Neutrophil (primary cell): ENCODE measurements around the gene CCDC80.

ENCODE experiments used
- H3K27ac ChIP-seq: fragments of 200-600 bp; sonication (generic); 2 replicates; pipeline ENCODE4 v1.5.1; 2016; ENCODE audit warnings: mild to moderate bottlenecking, moderate library complexity
- H3K27me3 ChIP-seq: fragments of 200-600 bp; sonication (generic); 2 replicates; pipeline ENCODE4 v1.6.0; 2016; ENCODE audit warnings: mild to moderate bottlenecking
- H3K36me3 ChIP-seq: fragments of 200-600 bp; sonication (generic); 2 replicates; pipeline ENCODE4 v1.5.1; 2017
- H3K4me1 ChIP-seq, 2 experiments: fragments of 200-600 bp in 1 of 2; sonication (generic) in 1 of 2; 1 replicate in 1 of 2; 2 replicates in 1 of 2; pipeline versions ENCODE4 v1.5.1 to v1.6.1; 2013 to 2016; ENCODE audit warnings: low read depth in 1 of 2, low read length in 1 of 2, mild to moderate bottlenecking in 1 of 2, moderate library complexity in 1 of 2; ENCODE audit not compliant: control insufficient read depth in 1 of 2, insufficient read depth in 1 of 2
- H3K4me3 ChIP-seq, 2 experiments: fragments of 200-600 bp in 1 of 2; sonication (generic) in 1 of 2; 1 replicate in 1 of 2; 2 replicates in 1 of 2; pipeline ENCODE4 v1.5.1; 2013 to 2016; ENCODE audit warnings: low read depth in 1 of 2, low read length in 1 of 2, mild to moderate bottlenecking in 1 of 2, moderate library complexity in 1 of 2
- H3K9me3 ChIP-seq: fragments of 200-600 bp; sonication (generic); 2 replicates; pipeline ENCODE4 v1.5.1; 2016
- CTCF ChIP-seq: fragments of 200-600 bp; sonication (generic); IDR thresholded peaks from 2 replicates; pipeline ENCODE4 v1.5.1; 2016; ENCODE audit warnings: antibody characterized with exemption

CCDC80 gene

GRCh38 chr3:112681822-112682325, 40.9 kb upstream of the CCDC80 start:
- no peak overlapping the region for H3K27ac ChIP-seq
- H3K27me3 ChIP-seq = peaks cover 7% of the 10 kb centered on the region
- H3K4me3 ChIP-seq = no peak overlapping the region
- H3K9me3 ChIP-seq = no peaks in the 10 kb centered on the region
- TF ChIP-seq CTCF = no peak
- H3K36me3 ChIP-seq = no peaks in the 10 kb centered on the region
- no peaks in the 10 kb centered on the region for H3K4me1 ChIP-seq

GRCh38 chr3:112676659-112677234, 35.8 kb upstream of the CCDC80 start:
- no peaks in the 10 kb centered on the region for H3K9me3 ChIP-seq
- no peak for TF ChIP-seq CTCF
- H3K27me3 ChIP-seq = peaks cover 30% of the 10 kb centered on the region
- H3K36me3 ChIP-seq = no peaks in the 10 kb centered on the region
- H3K4me3 ChIP-seq = no peak overlapping the region
- no peak overlapping the region for H3K27ac ChIP-seq
- H3K4me1 ChIP-seq = no peaks in the 10 kb centered on the region

GRCh38 chr3:112675943-112676535, 35.1 kb upstream of the CCDC80 start:
- Histone ChIP-seq H3K9me3 (no peaks in the 10 kb centered on the region), H3K4me1 (no peaks in the 10 kb centered on the region), H3K27ac (no peak overlapping the region), H3K27me3 (peaks cover 30% of the 10 kb centered on the region), H3K36me3 (no peaks in the 10 kb centered on the region), H3K4me3 (no peak overlapping the region)
- no peak for TF ChIP-seq CTCF

GRCh38 chr3:112675349-112675748, 34.4 kb upstream of the CCDC80 start:
- TF ChIP-seq CTCF = no peak
- Histone ChIP-seq H3K36me3 (no peaks in the 10 kb centered on the region), H3K4me3 (no peak overlapping the region), H3K4me1 (no peaks in the 10 kb centered on the region), H3K27me3 (peaks cover 30% of the 10 kb centered on the region), H3K9me3 (no peaks in the 10 kb centered on the region), H3K27ac (no peak overlapping the region)

- H3K4me3 ChIP-seq = no peak overlapping the region
- H3K27me3 ChIP-seq = peaks cover 30% of the 10 kb centered on the region
- no peaks in the 10 kb centered on the region for H3K9me3 ChIP-seq
- H3K36me3 ChIP-seq = no peaks in the 10 kb centered on the region
- no peaks in the 10 kb centered on the region for H3K4me1 ChIP-seq
- no peak overlapping the region for H3K27ac ChIP-seq
- TF ChIP-seq CTCF = no peak
These were observed 32.0 kb upstream of the CCDC80 start for GRCh38 chr3:112672716-112673541.
